Right renal pelvis (tissue), 4 donors: ENCODE data around the gene EXOC4. TPM values are rescaled to one million over a fixed set of nuclear protein-coding genes. Genes with fewer than 3 reads are reported as not detected.

Experiments used
- polyA plus RNA-seq, 4 donors: library from polyadenylated mRNA; unstranded; fragments of 120-200 nt; gene quantifications; one replicate each; pipeline ENCODE4 v1.2.1, GENCODE V29; 2013; ENCODE audit not compliant: insufficient read length in 4 of 4

EXOC4 gene
- polyA plus RNA-seq, 4 donors: 66.9 to 71.9 (median 69.9) TPM

Other genes with a start within 250 kb of the EXOC4 start
- gene CHCHD3, start 171.0 kb upstream of the EXOC4 start, polyA plus RNA-seq: 10 to 100 TPM; 80.8 to 93.4 (median 87.9) TPM